Aorta (tissue), 5 donors: ENCODE measurements around the gene TMEM208. TPM values are rescaled to one million over a fixed set of nuclear protein-coding genes. Genes with fewer than 3 reads are reported as not detected.

Source experiments
- ATAC-seq: fragments of 200-7000 bp; cut with Tn5 transposase; one replicate; pipeline ENCODE4 v1.9.1; 2022; ENCODE audit warnings: moderate library complexity; ENCODE audit not compliant: low FRiP score
- DNase-seq, 2 donors: peaks; one replicate each; pipeline ENCODE4 v3.0.0-alpha.2; 2020
- H3K27ac ChIP-seq, 2 donors: one replicate each; pipeline ENCODE4 v1.5.1; 2013; ENCODE audit warnings: low read length in 2 of 2, mild to moderate bottlenecking in 2 of 2, moderate library complexity in 2 of 2, control low read depth in 1 of 2, inconsistent platforms in 1 of 2, low read depth in 1 of 2
- H3K27me3 ChIP-seq, 2 donors: one replicate each; pipeline ENCODE4 v1.6.1; 2013; ENCODE audit warnings: control low read depth in 1 of 2, low read length in 1 of 2, mild to moderate bottlenecking in 1 of 2, moderate library complexity in 1 of 2; ENCODE audit not compliant: insufficient read depth in 2 of 2, control insufficient read depth in 1 of 2
- H3K36me3 ChIP-seq, 2 donors: one replicate each; pipeline ENCODE4 v1.6.1; 2013; ENCODE audit warnings: control low read depth in 1 of 2, low read length in 1 of 2, mild to moderate bottlenecking in 1 of 2; ENCODE audit not compliant: insufficient read depth in 2 of 2, control insufficient read depth in 1 of 2
- H3K4me1 ChIP-seq, 2 donors: one replicate each; pipeline ENCODE4 v1.6.1; 2013; ENCODE audit warnings: low read length in 2 of 2, control low read depth in 1 of 2, mild to moderate bottlenecking in 1 of 2, moderate library complexity in 1 of 2; ENCODE audit not compliant: insufficient read depth in 2 of 2, control insufficient read depth in 1 of 2
- H3K4me3 ChIP-seq, 2 donors: one replicate each; pipeline ENCODE4 v1.5.1; 2013; ENCODE audit warnings: low read length in 2 of 2, control low read depth in 1 of 2, mild to moderate bottlenecking in 1 of 2
- H3K9me3 ChIP-seq: one replicate; pipeline ENCODE4 v1.6.1; 2013; ENCODE audit warnings: mild to moderate bottlenecking, low read length; ENCODE audit not compliant: control insufficient read depth
- WGBS, 2 donors: extraction: QIAGEN DNeasy Blood & Tissue Kit; methylation state at CpG; one replicate each; pipeline ENCODE4 v1.1.7; 2013; 5-methylcytosine and 5-hydroxymethylcytosine counted together
- intact Hi-C, 2 donors: fragments of 100-400 bp; cut with DNase I; formaldehyde crosslinking; loops; one replicate each; pipeline versions ENCODE4 v1.14.2 to v1.15.0; 2022
- polyA plus RNA-seq, 2 donors: library from polyadenylated mRNA; stranded (reverse); fragments of 200-250 nt; gene quantifications; one replicate each; pipeline ENCODE4 v1.2.3, GENCODE V29; 2013
- total RNA-seq, 2 donors: library from RNA; stranded (reverse); fragmentation: NEBNext Ultra II Directional; extraction: Animal tissue kit (Norgen Biotek cat#: 25700); gene quantifications; one replicate each; pipeline ENCODE4 v1.2.1, GENCODE V29; 2021
- donor health status: healthy with polysubstance abuse.
- donor health status: Bipolar disorder and iron deficiency.
- donor health status: DM: no; HTN: no; CAD: no.
- donor health status: DM: no; HTN: no; CAD: no.
- donor health status: DM: yes; HTN: yes; CAD: no.

The TMEM208 gene
- total and polyA plus RNA-seq, 4 donors: 24.7 to 64.6 (median 46.8) TPM

GRCh38 chr16:67211674-67212073 lies 15.3 kb upstream of the TMEM208 start:
- no peak for ATAC-seq
- no peak for DNase-seq
- H3K36me3 ChIP-seq: no peaks in the 10 kb centered on the region

DNA sequence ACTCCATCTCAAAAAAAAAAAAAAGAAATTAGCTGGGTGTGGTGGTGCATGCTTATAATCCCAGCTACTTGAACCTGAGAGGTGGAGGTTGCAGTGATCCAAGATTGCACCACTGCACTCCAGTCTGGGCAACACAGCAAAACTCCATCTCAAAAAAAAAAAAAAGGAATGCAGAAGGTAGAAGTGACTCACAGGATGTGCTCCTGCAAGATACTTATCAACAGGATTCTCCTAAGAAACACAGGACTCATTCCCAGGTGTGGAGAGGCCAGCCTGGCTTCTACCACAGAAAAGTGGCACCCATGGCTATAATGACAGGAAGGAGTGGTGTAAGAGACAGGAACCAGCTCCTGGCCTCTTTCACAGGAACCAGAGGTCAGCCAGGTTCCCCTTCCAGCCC lies 14.2 kb upstream of the TMEM208 start:
- no peak overlapping the region for H3K27ac ChIP-seq
- H3K4me1 ChIP-seq: no peaks in the 10 kb centered on the region
- H3K9me3 ChIP-seq: no peaks in the 10 kb centered on the region
- intact Hi-C loops: no loop called here
- ATAC-seq (no peak), DNase-seq (no peak)
- no peaks in the 10 kb centered on the region for H3K36me3 ChIP-seq
- H3K4me3 ChIP-seq: no peak overlapping the region
- H3K27me3 ChIP-seq: no peaks in the 10 kb centered on the region

More at GRCh38 chr16:67211674-67212073, 15.3 kb upstream of the TMEM208 start:
- no peaks in the 10 kb centered on the region for H3K4me1 ChIP-seq
- H3K27me3 ChIP-seq: no peaks in the 10 kb centered on the region
- H3K27ac ChIP-seq: no peak overlapping the region
- intact Hi-C loops: no loop called here
- whole genome bisulfite sequencing, 2 donors: 77% methylated on average over 7 of the region's 7 CpGs
- H3K4me3 ChIP-seq: no peak overlapping the region
- H3K9me3 ChIP-seq: no peaks in the 10 kb centered on the region

- no peaks in the 10 kb centered on the region for H3K36me3 ChIP-seq
- H3K4me3 ChIP-seq: no peak overlapping the region
- no peak overlapping the region for H3K27ac ChIP-seq
- no peaks in the 10 kb centered on the region for H3K4me1 ChIP-seq
- intact Hi-C loops: no loop called here
- WGBS, 2 donors: 71 to 74% methylated on average over 8 of the region's 8 CpGs
- ATAC-seq (no peak), DNase-seq (no peak)
- no peaks in the 10 kb centered on the region for H3K27me3 ChIP-seq
- no peaks in the 10 kb centered on the region for H3K9me3 ChIP-seq
These were observed 13.5 kb upstream of the TMEM208 start for GRCh38 chr16:67213197-67214019.

DNA sequence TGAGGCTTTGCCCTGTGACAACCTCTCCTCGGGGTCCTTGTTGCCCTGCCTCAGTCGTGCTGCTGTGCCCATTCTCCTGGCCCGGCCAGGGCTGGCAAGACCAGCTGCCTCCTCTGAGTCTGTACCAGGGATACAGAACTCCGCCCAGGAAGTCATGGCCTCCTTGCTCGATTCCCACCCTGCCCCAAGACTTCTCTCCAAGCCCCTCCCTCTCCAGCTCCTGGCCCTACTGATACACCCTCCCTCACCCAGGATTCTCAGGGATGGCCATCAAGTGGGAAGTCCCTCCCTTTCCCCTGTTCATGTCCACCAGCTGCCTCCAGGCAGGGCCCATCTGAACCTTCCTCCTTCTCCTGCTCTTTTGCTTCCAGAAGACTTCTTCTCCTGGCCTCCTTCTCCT lies 11.2 kb upstream of the TMEM208 start:
- Histone ChIP-seq H3K4me1 (no peaks in the 10 kb centered on the region), H3K27ac (no peak overlapping the region), H3K36me3 (no peaks in the 10 kb centered on the region), H3K4me3 (no peak overlapping the region), H3K27me3 (no peaks in the 10 kb centered on the region), H3K9me3 (no peaks in the 10 kb centered on the region)
- intact Hi-C loops: no loop called here
- DNase-seq (no peak), ATAC-seq (no peak)
- WGBS, 2 donors: 63 to 70% methylated on average over 5 of the region's 5 CpGs

DNA sequence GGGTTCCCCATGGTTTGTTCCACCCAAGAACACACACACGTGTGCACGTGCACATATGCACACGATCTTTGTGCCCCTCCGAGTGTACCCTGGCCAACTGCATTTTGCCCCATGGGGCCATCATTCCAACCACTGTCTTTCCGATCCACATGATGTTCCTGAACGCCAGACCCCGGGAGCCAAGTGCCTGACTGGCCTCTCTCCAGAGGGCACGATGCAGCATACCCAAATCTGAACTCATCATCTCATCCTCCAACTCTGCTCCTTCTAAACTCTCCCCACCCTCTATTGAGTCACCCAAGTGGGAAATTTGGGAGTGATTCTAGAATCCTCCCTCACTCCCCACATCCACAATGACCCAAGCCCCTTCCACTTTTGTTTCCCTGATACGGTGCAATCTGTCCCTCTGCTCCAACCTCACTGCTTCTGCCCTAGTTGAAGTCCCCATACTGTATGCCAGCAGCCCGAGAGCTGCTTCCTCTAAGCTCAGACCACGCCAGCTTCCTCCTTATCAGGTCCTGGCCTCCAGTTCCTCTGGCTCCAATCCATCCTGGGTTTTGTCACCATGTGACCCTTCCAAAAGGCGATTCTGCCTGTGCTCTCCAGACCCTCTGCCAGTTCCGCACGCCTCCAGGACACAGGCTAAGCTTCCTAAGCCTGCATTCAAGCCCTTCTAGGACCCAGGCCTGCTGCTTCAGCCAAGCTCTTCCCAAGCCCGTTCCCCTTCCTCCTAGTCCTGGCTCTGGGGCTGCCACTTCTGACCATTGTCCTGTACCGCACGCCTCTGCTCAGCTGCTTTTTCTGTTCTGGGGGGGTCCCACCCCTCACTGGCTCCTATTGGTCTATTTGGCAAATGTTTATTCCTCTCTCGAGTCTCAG lies 10.1 kb upstream of the TMEM208 start:
- peak; percentile 72 for ATAC-seq
- H3K36me3 ChIP-seq: no peaks in the 10 kb centered on the region
- WGBS, 2 donors: 58% methylated on average over 18 of the region's 18 CpGs

DNA sequence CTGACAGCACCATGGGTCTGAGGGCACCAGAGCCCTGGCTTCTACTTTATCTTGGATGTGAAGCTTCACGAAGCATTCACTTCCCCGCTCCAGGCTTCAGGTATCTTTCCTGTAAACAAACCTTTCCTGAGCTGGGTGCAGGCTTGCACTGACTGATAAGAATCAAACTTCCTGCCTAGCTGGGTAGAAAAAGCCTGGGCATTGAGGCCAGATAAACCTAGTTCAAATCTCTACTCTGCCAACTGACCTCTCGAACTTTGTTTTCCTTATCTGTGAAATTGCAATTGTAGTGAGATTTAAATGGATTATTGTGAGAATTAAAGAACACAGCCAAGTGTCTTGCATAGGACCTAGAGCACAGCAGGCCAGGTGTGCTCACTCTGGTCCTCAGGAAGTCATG lies 2.9 kb upstream of the TMEM208 start:
- Histone ChIP-seq H3K9me3 (no peaks in the 10 kb centered on the region), H3K4me1 (no peaks in the 10 kb centered on the region), H3K36me3 (no peaks in the 10 kb centered on the region), H3K4me3 (no peak overlapping the region), H3K27ac (no peak overlapping the region), H3K27me3 (no peaks in the 10 kb centered on the region)
- WGBS, 2 donors: 74 to 78% methylated on average over 3 of the region's 3 CpGs
- intact Hi-C loops: no loop called here
- no peak for DNase-seq
- ATAC-seq: no peak

More for the DNA sequence above, 10.1 kb upstream of the TMEM208 start:
- Histone ChIP-seq H3K4me1 (no peaks in the 10 kb centered on the region), H3K27me3 (no peaks in the 10 kb centered on the region), H3K27ac (no peak overlapping the region), H3K4me3 (no peak overlapping the region), H3K9me3 (no peaks in the 10 kb centered on the region)
- peak in 1 of 2 donors; percentile 81 for DNase-seq
- intact Hi-C loops: no loop called here

DNA sequence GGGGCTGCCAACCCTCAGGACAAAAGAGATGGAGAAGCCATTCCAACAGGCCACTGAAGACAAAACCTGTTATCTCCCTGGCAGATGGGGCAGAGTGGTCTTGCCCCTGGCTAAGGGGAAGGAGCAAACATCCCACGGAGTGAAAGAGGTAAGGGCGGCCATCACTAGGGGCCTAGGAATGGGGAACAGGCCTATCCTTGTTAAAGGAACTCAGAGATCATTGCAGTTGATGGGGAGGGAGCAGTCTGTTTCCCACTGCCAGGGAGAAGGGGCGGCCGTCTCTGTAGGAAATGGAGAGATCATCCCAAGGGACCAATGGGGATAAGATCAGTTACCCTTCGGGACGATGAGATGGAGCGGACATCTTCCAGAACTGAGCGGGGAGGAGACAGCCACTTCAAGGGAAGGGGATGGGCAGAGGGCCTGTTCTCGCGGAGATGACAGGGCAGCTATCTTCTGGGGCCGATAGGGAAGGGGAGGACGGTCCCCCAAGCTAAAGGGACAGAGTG lies 581 bp upstream of the TMEM208 start:
- H3K4me3 ChIP-seq: peak overlapping the region; percentile 39 to 56
- no peaks in the 10 kb centered on the region for H3K9me3 ChIP-seq
- H3K36me3 ChIP-seq: peaks cover 0 to 4% of the 10 kb centered on the region in 2 donors
- DNase-seq (no peak), ATAC-seq (peak; percentile 30)
- H3K27me3 ChIP-seq: no peaks in the 10 kb centered on the region
- no peaks in the 10 kb centered on the region for H3K4me1 ChIP-seq
- intact Hi-C loops: loop anchor here in 1 of 2 donors (5.0 kb wide), 1 partner anchor 34 kb away; the partner anchor contains the start of genes E2F4 and EXOC3L1
- 7 to 8% methylated on average over 12 of the region's 12 CpGs for WGBS, 2 donors
- peak overlapping the region in 1 of 2 donors; percentile 20 for H3K27ac ChIP-seq

- ATAC-seq (no peak), DNase-seq (no peak)
- Histone ChIP-seq H3K27me3 (no peaks in the 10 kb centered on the region), H3K4me3 (peak overlapping the region; percentile 77), H3K36me3 (peaks cover 0 to 4% of the 10 kb centered on the region in 2 donors), H3K9me3 (no peaks in the 10 kb centered on the region), H3K27ac (no peak overlapping the region), H3K4me1 (no peaks in the 10 kb centered on the region)
- intact Hi-C loops: loop anchor here in 1 of 2 donors (5.0 kb wide), 1 partner anchor 35 kb away; the partner anchor contains the start of genes E2F4 and EXOC3L1
- WGBS, 2 donors: 12 to 13% methylated on average over 12 of the region's 12 CpGs
These were observed 614 bp downstream of the TMEM208 start for GRCh38 chr16:67227567-67227921.
